NCI-H774 (cell line): ENCODE measurements around the gene CCDC120.
A peak's percentile ranks its signal among the peaks of the same experiment; 100 is the strongest.

ENCODE experiments used
- DNase-seq: peaks from one replicate; lab custom pipeline; 2025; lab: John Stamatoyannopoulos, UW

Gene CCDC120

GRCh38 chrX:49058794-49059193, at the start of gene CCDC120:
Gene CCDC120, plus strand, starts transcription at chrX:49058999. Its CDS starts 3,043 bp downstream, at chrX:49062042.
- DNase-seq, result no peak

- DNase-seq, result no peak
Measured at GRCh38 chrX:49019050-49019449, 39.7 kb upstream of the CCDC120 start.

- no peak for DNase-seq
Measured at GRCh38 chrX:49019599-49020249, 39.1 kb upstream of the CCDC120 start.

- DNase-seq, result no peak
Measured at GRCh38 chrX:49029876-49030275, 28.9 kb upstream of the CCDC120 start.

- no peak for DNase-seq
Measured at GRCh38 chrX:49030283-49030682, 28.5 kb upstream of the CCDC120 start.

- DNase-seq, result no peak
Measured at GRCh38 chrX:49037883-49038475, 20.8 kb upstream of the CCDC120 start.

- no peak for DNase-seq
Measured at GRCh38 chrX:49039598-49040375, 19.0 kb upstream of the CCDC120 start.

- DNase-seq, result no peak
Measured at GRCh38 chrX:49040376-49040955, 18.3 kb upstream of the CCDC120 start.

- DNase-seq, result no peak
Measured at GRCh38 chrX:49041744-49042580, 16.8 kb upstream of the CCDC120 start.

- no peak for DNase-seq
Measured at GRCh38 chrX:49042581-49043219, 16.1 kb upstream of the CCDC120 start.

- peak; percentile 92 for DNase-seq
Measured at GRCh38 chrX:49043220-49043986, 15.4 kb upstream of the CCDC120 start, which contains the start of gene TFE3. Gene TFE3, minus strand, starts transcription at chrX:49043357. Its CDS starts 131 bp downstream, at chrX:49043226.

GRCh38 chrX:49043987-49044281, 14.9 kb upstream of the CCDC120 start:
- DNase-seq, result no peak

- DNase-seq, result peak; percentile 37
Measured at GRCh38 chrX:49053223-49054072, 5.4 kb upstream of the CCDC120 start.

GRCh38 chrX:49054073-49054762, 4.6 kb upstream of the CCDC120 start:
- DNase-seq, result no peak

- DNase-seq, result no peak
Measured at GRCh38 chrX:49059201-49059600, 402 bp downstream of the CCDC120 start.

- DNase-seq, result no peak
Measured at GRCh38 chrX:49059681-49060085, 884 bp downstream of the CCDC120 start.

GRCh38 chrX:49060914-49061313, 2.1 kb downstream of the CCDC120 start:
- DNase-seq, result no peak

- DNase-seq, result no peak
Measured at GRCh38 chrX:49061490-49061889, 2.7 kb downstream of the CCDC120 start.

- no peak for DNase-seq
Measured at GRCh38 chrX:49061916-49062315, 3.1 kb downstream of the CCDC120 start.
